NCI-H128 (cell line): ENCODE measurements around the gene LPXN.
"Not testable (repeated sequence)": the region's sequence is repeated elsewhere in the genome, so short reads cannot be mapped to it uniquely, and the experiment has no call there.

Source experiments
- DNase-seq: peaks from one replicate; lab custom pipeline; 2025; ENCODE audit not compliant: unreplicated experiment; lab: John Stamatoyannopoulos, UW

LPXN gene

DNA sequence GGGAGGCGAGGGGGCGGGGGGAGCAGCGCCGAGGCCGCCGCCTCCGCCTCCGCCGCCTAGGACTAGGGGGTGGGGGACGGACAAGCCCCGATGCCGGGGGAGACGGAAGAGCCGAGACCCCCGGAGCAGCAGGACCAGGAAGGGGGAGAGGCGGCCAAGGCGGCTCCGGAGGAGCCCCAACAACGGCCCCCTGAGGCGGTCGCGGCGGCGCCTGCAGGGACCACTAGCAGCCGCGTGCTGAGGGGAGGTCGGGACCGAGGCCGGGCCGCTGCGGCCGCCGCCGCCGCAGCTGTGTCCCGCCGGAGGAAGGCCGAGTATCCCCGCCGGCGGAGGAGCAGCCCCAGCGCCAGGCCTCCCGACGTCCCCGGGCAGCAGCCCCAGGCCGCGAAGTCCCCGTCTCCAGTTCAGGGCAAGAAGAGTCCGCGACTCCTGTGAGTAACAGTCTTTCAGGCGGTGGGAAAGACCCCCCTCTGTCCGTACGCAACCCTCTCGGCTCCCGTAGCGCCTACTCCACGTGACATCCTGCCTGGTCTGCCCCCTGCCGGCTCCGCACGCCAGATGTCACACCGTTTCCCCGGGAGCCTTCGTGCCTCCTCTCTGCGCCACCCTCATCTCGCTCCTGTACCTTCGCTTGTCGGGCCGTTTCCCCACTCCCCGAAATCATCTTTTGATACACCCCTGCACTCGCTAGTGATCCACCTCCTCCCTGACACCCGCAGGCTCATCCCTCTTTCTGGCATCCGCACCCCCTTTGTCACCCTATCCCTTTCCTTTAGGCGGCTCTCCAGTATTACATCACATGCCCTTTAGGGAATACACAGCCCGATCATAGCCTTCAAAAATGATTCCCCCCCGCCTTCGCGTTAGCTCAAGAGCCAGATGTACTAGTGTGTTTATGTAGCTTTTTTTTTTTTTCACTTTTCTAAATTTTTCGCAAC is 3.8 kb upstream of the LPXN start:
- peak; percentile 80 for DNase-seq

DNA sequence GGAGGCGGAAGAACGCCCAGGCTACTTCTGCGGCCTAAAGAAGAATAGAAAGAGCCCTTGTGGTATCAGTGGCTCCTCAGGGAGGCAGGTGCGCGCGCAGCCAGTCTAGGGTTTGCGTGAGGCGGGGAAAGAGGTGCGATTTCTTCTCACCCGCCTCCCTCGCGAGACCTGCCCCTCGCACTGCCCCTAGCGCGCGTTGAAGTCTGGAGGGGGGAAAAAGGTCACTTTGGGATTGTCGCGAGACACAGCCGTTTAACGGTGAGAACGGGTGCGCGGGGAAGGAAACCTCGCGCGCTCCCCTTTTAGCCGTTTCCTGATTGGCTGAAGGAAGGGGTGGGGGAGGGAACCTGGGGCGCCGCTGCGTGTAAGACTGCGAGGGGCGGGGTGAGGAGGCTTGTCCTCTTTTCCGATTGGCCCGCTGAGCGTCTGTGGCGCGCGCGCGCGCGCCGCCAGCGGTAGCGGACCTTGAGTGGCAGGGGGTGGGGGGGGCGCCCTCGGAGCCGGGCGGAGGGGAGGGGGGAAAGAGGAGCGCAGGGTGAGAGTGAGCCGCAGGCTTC is 3.1 kb upstream of the LPXN start, which contains the start of gene ZFP91:
TSS of gene ZFP91 (plus strand) at position 429 of the 557 bp plus-strand sequence. CDS start 219 bp downstream, outside the sequence.
- DNase-seq: peak; percentile 77

DNA sequence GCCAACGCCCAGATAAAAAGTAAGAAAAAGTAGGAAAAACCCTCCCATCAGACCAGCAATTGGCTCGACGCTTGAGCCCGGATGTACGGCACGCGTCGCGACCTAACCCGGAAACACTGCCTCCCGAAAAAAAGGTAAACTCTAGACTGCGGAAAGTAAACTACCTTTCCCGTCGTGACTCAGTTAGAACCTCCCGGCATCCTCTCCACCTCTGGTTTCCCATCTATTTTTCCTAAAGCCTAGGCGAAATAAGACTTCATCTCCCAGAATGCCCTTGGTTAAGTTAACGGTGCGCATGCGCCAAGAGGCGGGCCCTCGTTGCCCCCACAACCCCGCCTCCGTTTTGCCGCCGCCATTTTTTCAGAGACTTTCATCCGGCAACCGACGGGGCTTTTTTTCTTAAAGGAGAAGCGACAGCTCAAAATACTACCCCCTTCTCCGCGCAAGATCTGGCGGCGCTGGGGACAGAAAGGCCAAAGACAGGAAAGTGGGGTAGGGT is 2.5 kb upstream of the LPXN start:
- DNase-seq: peak; percentile 89

DNA sequence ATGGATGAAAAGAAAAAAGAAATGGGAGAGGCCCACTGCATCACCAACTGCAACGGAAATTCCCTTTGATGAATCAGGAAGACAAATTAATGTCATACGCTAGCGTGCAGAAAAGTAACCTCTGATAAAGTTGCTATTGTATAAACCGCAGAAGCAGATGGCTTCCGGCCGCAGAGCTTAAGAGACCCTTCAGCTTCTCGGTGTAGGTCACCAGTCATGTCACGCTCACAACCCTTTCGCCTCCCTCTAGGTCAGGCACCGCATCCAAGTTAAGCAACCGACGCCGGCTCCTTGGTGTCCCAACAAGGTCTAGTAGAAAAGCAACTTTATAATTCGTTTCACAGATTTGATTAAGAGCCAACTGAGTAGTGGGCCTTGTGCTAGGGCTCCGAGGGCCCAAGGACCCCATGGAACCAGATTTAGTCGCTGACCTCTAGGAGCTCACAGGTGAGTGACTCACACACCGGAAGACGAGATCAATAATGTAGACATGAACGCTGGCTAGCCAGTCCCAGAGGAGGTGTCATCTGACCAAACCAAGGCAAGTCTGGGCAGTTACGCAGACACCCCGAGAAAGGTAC is 2.0 kb upstream of the LPXN start:
- DNase-seq: no peak

DNA sequence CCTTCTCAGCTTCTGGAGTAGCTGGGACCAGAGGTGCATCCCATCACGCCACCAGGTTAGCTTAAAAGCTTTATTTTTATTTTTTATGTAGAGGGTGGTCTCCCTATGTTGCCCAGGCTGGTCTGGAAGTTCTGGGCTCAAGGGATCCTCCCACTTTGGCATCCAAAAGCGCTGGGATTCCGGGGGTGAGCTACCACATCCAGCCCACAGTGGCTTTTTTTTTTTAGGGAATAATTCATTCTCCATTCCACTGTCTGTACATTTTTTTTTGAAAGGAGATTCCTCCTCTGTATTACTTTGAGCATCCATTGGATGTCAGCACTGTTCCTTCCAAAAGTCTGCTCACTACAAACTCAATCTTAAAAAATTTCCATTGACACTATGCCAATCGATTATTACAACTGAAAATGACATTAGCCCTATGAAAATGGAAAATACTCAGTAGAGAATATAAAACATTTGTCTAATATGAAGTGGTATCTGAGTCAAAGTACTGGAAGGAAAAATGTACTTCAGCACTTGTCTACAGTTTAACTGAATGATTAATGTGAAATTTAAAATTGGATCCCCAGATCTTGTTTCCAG is 1.3 kb upstream of the LPXN start:
- no peak for DNase-seq

DNA sequence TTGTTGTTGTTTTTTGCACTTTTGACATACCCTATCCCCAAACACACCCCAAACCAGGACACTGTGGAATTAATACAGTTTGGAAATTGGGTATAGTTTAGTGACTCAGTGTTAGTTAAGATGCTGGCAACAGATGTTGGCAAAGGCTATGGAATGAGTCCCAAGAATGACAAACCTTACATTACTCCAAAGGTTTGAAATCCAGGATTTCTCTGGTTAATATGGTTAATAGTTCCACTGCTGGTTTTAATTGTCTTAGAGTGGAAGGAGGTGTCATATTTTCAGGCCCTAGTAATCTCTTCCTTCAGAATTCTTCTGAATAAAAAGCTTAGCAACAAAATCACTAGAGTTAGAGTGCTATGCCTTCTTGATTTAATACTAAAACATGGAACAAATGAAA is 775 bp downstream of the LPXN start:
- no peak for DNase-seq

DNA sequence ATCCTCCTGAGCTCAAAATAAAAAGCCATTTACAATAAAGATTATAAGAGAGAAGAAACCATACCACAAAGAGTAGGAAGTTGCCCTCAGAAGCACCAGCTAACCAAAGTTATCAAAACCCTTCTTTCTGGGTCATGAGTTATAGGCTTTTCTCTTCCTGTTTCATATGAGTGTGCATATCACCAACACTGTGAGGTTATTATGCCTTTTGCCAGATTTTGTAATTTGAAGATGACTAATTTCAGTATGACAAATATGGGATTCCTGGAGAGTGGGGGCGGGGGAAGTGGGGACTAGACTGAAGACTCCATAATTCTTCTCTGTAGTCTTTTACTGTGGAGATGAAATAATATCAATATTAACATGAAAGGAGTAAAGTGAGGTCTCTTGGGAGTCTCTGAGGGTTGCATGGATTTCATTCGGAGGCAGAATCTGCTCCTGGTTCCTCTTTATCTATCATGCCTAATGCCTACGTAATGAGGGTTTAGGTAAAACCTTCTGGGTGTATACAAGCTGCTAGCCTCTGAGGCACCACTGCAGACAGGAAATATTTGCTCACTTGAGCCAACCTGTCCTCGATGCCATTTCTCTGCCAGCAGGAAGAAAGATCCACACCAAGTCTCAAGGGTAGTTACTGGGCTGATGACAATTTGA is 2.1 kb downstream of the LPXN start:
- DNase-seq: no peak

DNA sequence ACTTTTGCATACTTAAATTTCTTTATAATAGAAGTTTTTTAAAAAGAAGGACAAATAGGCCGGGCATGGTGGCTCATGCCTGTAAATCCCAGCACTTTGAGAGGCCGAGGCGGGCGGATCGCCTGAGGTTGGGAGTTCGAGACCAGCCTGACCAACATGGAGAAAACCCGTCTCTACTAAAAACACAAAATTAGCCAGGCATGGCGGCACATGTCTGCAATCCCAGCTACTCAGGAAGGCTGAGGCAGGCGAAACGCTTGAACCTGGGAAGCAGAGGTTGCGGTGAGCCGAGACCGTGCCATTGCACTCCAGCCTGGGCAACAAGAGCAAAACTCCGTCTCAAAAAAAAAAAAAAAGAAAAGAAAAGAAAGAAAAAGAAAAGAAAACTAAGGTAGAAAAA is 2.8 kb downstream of the LPXN start:
- not testable (repeated sequence) for DNase-seq

DNA sequence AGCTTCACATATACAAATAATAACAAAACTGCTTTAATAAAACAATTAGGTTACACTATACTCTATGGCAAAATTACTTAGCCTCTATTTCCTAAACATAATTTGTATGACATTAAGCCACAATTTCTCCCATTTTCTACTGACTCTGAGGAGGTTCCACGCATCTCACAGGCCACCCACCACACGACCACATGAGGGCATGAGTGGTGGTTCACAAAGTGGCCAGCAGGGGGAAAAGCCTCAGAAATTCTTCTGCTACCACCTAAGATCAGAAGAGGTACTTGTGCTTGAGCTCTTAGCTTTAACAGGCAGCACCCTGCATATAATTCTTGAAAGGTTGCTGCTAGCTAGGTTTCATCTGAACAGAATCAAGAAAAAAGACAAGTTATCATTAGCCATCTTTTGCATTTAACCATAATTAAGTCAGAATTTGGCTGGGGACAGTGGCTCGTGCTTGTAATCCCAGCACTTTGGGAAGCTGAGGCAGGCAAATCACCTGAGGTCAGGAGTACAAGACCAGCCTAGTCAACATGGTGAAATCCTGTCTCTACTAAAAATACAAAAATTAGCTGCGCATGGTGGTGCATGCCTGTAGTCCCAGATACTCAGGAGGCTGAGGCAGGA is 7.7 kb downstream of the LPXN start:
- peak; percentile 20 for DNase-seq

DNA sequence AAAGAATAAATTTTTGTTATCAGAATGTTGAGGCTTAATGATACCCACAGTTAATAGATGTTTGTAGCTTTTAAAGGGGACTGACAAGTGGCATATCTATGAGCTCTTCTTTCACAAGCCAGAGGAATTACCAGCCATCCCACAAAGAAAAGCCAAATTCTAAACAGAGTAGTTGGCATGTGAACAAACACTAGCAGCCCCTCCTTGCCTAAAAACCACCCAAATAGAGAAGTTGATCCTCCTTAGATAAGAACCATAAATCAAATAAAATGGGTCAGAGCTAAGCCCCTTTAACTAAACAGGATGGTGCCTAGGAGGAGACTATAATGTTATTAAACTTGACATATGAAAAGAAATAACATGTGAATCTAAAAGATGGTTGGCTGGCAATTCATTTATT is 11.4 kb downstream of the LPXN start:
- no peak for DNase-seq

DNA sequence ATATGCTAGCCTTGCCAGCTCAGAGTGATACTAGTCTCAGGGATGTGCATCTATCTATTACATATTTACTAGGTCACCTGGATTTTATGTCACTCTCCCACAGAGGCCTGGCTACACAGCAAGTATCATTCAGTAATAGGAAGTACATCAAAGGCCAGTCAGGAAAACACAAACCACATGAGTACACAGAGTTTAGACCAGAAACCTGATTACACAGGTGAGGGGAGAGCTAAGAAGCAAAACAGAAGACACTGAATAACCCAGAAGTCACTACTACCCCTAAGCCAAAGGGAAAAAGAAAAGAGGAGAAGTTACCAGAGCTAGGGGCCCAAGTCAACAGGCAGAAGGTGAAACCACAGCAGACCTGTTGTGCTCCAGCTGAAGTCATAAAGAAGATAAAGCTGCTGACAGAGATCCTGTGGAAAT is 13.3 kb downstream of the LPXN start:
- no peak for DNase-seq

DNA sequence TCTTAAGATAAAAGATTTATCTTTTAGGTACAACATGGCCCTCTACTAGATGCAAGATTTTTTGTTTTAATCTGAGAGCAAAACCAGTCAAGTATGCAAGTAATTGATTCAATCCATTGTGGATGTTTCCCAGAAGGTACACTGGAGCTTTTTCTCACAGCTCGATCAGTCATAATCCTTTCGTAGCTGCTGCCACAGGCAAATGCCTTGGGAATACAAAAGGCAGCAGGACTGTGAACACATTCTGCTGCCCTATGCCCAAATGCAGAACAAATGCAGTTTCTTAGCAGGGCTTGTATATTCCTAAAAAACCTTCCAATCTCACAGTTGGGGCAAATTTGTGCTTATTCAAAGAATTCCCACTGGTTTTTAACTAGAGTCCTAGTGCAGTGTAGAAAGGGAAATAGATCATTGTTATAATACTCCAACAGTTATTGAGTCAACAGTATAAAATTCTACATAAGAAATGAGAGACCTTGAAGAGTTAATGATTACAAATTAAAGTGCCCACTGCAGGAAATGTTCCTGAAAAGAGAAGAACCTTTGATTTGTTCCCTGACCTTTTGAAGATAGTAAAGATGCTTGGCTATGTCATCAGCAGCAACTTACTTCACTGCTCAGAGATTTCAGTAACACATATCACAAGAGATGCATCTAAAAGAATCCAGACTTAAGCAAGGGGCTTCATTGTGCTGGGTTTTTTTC is 14.1 kb downstream of the LPXN start:
- no peak for DNase-seq

DNA sequence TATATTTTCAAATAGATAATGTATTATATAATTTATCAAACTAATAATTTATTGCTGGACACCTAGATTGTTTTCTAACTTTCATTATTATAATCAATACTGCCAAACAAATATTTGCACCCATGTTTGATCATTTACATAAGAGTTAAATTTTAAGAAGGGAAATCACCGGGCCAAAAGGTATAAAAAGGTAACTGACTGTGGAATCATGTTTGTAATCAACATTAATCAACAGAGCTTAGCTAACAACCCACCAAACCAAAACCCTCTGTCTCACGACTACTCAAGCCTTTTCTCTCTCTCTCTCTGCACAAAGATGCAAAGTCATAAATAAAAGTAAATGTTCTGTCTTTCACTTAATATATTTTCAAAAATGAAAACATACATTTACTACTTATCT is 14.8 kb downstream of the LPXN start:
- DNase-seq: no peak

DNA sequence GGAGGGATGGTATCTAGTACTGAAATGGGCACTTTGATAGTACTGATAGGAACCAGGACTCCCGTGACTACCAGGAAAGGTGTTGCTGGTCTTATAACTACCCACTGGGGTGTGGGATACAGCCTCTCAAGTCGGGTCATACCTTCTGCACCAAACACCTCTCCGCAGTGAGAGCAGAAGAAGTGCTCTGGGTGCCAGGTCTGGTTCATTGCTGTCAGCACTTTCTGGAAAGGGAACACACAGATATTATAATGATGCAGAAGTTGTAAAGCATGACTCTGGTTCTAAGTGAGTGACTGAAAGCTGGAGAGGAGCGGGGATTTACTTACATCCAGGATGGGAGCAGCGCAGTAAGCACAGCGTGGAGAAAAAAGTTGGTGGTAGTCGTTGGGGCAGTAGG is 26.0 kb downstream of the LPXN start:
- DNase-seq: no peak

DNA sequence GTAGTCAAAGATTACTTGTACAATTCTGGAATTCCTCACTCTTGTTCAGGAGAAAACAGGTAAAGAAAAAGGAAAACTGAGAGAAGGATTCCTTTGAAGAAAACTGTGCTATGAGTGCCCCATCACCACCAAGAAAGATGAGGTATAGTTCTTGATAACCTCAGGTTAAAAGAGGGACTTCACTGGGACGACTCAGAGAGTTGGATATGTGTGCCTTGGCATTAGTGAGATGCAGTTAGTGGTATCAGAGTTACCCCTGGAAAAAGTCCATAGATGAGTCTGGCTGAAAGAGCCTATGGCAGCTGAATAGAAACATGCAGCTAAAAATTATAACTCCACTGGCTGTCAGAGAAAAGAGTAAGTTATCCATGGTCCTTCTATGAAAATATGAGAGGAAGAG is 28.8 kb downstream of the LPXN start:
- no peak for DNase-seq

DNA sequence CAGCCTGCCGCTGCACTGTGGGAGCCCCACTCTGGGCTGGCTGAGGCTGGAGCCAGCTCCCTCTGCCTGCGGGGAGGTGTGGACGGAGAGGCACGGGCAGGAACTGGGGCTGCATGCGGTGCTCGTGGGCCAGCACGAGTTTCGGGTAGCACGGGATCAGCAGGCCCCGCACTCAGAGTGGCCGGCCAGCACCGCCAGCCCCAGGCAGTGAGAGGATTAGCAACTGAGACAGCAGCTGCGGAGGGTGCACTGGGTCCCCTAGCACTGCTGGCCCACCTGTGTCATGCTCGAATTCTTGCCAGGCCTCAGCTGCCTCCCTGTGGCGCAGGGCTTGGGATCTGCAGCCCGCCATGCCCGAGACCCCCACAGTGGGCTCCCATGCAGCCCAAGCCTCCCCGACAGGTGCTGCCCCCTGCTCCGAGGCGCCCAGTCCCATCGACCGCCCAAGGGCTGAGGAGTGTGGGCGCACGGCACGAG is 43.8 kb downstream of the LPXN start:
- DNase-seq: no peak

DNA sequence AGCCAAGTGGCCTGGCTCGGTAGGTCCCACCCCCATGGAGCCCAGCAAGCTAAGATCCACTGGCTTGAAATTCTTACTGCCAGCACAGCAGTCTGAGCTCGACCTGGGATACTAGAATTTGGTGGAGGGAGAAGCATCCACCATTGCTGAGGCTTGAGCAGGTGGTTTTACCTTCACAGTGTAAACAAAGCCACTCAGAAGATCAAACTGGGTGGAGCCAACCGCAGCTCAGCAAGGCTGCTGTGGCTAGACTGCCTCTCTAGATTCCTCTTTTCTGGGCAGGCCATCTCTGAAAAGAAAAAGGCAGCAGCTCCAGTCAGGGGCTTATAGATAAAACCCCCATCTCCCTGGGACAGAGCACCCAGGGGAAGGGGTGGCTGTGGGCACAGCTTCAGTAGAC is 45.4 kb downstream of the LPXN start:
- no peak for DNase-seq

DNA sequence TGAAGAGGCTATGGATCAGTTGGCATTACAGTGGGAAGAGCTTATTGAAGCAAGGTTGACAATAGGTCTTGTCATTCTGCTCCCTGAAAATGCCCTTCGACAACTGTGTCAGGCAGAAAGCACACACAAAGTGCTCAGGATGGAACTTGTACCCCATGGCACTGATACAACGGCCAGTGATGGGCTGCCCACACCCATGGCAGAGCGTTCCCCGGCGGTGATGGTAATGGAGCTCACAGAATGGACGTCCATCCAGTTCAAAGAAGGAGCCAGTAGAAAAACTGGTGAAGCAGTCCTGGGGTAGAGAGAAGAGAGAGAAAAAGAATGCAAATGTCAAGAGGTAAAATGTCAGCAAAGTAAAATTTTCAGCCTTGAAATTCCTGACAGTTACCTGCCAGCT is 48.2 kb downstream of the LPXN start:
- no peak for DNase-seq

DNA sequence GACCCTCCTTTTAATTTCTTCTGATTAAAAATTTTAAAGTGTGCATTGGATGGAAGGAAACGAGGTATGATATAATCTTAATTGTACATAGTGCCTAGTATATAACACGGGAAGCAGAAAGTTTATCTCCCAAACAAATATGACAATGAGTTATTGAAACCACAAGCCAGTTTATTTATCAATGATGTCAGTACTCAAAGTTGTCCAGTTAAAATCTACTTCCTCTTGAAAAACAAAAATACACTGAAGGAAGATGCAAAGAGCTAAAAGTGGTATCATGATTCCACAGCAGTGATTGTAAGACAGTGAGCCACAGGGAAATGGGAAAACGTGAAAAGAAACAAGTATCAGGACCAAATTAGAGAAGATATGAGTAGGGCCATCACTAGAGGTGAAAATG is 48.9 kb downstream of the LPXN start:
- DNase-seq: no peak
